ENCODE data around the gene SPATA13.

The SPATA13 gene

DNA sequence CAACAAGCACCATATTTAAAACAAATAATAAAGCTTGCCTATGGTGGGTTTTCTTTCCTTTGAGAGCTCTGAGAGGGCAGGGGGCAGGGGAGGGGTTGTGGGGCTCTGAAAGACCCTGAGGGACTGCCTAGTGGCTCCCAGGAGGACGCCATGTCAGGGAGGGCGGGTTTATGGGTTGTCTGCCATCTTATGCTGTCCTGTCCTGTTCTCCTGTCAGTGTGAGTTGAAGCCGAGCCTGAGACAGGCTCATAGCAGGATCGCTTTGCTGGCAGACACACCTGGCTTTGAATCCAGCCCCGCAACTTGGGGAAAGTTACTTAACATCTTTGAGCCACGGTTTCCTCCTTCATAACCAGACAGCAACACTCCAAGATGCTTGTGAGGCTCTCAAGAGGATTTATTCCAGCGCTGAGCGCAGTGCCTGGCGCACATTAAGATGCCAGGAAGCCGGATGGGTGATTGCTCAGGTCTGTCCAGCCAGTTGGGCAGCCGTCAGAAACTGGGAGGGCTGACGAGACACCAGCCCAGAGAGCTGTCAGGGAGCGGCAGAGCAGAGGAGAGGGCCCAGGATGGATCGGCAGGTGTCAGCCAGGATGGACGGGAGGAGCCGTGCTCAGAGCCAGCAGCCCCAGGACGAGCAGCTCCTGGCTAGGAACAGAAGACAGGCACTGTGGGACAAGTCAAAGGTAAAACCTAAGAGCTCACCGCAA is 112.1 kb downstream of the SPATA13 start:
- peak overlapping the region; percentile 25; the same call in 1 of the 2 replicates for H3K4me3 ChIP-seq (ENCODE audit: control insufficient read depth, low read depth, low read length)
- DNase-seq (ENCODE audit: low read depth) = no peak
- TF ChIP-seq, protein P1, sequence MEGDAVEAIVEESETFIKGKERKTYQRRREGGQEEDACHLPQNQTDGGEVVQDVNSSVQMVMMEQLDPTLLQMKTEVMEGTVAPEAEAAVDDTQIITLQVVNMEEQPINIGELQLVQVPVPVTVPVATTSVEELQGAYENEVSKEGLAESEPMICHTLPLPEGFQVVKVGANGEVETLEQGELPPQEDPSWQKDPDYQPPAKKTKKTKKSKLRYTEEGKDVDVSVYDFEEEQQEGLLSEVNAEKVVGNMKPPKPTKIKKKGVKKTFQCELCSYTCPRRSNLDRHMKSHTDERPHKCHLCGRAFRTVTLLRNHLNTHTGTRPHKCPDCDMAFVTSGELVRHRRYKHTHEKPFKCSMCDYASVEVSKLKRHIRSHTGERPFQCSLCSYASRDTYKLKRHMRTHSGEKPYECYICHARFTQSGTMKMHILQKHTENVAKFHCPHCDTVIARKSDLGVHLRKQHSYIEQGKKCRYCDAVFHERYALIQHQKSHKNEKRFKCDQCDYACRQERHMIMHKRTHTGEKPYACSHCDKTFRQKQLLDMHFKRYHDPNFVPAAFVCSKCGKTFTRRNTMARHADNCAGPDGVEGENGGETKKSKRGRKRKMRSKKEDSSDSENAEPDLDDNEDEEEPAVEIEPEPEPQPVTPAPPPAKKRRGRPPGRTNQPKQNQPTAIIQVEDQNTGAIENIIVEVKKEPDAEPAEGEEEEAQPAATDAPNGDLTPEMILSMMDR (IDR thresholded peaks at IDR 0.05; ENCODE audit: control insufficient read depth, insufficient read depth, low read depth, low read length, missing control alignments) = no peak

DNA sequence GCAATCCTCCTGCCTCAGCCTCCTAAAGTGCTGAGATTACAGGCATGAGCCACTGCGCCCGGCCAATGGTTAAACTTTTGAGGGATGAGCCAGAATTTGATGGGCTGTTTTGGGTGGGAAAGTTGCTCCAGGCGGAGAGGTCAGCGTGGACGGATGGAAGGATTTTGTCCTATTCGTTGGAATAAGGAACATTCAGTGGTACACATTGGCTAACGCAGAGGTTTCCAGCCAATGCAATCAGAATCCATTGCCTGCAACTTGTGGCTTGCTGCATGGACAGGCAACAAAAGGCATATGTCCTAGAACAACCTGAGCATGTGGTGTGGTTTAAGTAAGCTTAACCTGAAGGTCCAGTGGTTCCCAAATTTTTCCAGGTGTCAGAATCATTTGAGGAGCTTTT is 113.4 kb downstream of the SPATA13 start:
- DNase-seq (ENCODE audit: low read depth) = no peak
- TF ChIP-seq, protein P1 (IDR thresholded peaks at IDR 0.05; ENCODE audit: control insufficient read depth, insufficient read depth, low read depth, low read length, missing control alignments) = no peak
- H3K4me3 ChIP-seq (ENCODE audit: control insufficient read depth, low read depth, low read length) = no peak overlapping the region

DNA sequence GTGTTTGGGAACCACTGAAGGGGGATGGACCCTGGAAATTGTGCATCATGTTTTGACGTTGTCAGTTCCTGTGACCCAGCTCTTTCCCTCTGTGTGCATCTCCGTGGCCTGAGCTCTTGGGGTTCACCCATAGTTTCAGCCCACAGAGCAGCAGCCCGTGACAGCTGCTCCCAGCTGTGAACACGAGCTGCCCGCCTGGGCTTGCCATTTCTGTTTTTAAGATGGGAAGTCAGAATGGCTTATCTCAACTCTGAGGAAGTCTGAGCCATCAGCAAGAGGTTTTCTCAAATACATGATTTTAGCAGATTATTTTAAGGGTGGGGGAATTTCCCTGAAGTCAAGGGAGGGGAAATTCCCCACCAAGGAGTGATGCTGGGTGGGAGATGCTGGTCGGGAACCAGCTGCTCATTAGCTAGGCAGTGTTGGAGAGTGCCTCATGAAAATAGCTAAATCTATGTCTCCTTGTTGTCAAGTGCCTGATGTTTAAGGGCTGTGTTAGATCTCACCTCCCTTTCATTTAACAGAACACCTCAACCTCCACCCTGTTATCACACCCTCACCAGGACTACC is 114.0 kb downstream of the SPATA13 start:
- TF ChIP-seq, protein P1 (IDR thresholded peaks at IDR 0.05; ENCODE audit: control insufficient read depth, insufficient read depth, low read depth, low read length, missing control alignments) = no peak
- no peak for DNase-seq (ENCODE audit: low read depth)
- H3K4me3 ChIP-seq (ENCODE audit: control insufficient read depth, low read depth, low read length) = no peak overlapping the region

DNA sequence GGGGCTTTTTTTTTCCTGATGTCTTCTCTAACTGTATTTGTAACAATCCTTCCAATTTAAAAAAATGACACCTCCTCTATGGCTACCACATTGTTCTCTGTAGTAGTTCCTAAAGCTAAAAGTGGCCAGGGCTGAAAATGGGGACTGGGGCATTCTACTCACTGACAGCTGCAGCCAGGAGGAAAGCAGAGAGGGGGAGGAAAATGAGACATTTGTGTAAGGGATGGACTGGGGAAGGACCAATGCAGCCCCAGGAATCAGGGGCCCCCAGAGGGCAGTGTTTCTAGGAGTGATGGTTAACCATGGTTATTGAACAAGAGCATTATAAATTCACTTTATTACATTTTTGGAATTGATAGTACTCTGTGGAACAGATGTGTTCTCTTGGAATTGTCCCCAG is 114.5 kb downstream of the SPATA13 start:
- no peak overlapping the region for H3K4me3 ChIP-seq (ENCODE audit: control insufficient read depth, low read depth, low read length)
- TF ChIP-seq, protein P1 (IDR thresholded peaks at IDR 0.05; ENCODE audit: control insufficient read depth, insufficient read depth, low read depth, low read length, missing control alignments) = no peak
- no peak for DNase-seq (ENCODE audit: low read depth)

DNA sequence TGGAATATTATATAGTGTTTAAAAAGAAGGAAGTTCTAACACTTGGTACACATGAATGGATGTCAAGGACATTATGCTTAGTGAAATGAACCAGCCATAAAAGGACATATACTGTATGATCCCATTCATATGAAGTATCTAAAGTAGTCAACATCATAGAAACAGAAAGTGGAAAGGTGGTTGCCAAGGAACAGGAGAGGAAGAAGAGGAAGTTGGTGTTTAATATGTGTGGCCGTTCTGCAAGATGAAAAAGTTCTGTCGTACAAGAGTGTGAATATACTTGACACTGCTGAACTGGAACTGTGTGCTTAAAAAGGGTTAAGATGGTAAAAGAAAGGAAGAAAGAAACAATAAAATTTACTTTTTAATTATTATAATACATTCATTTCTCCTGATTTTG is 115.8 kb downstream of the SPATA13 start:
- TF ChIP-seq, protein P1 (IDR thresholded peaks at IDR 0.05; ENCODE audit: control insufficient read depth, insufficient read depth, low read depth, low read length, missing control alignments) = no peak
- no peak overlapping the region for H3K4me3 ChIP-seq (ENCODE audit: control insufficient read depth, low read depth, low read length)
- no peak for DNase-seq (ENCODE audit: low read depth)

DNA sequence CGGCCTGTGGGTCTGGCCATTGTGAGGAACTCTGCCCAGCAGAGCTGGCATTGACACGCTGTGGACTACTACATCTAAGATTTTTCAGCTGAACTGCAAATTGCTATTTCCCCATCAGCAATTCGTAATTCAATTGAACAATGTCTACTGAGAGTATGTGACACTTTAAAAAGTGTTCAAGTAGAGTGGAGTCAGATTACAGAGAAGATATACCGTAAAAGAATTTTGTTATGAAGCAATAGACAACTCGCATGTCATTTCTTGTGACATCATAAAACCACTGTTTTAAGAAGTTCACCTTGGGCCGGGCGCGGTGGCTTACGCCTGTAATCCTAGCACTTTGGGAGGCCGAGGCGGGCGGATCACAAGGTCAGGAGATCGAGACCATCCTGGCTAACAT is 116.3 kb downstream of the SPATA13 start:
- H3K4me3 ChIP-seq (ENCODE audit: control insufficient read depth, low read depth, low read length) = no peak overlapping the region
- TF ChIP-seq, protein P1 (IDR thresholded peaks at IDR 0.05; ENCODE audit: control insufficient read depth, insufficient read depth, low read depth, low read length, missing control alignments) = no peak
- no peak for DNase-seq (ENCODE audit: low read depth)
